DOHH2 (cell line): Measurements from ENCODE around the gene TTC16.
A peak's percentile ranks its signal among the peaks of the same experiment; 100 is the strongest.

Source experiments
- H3F3A ChIP-seq: fragments of 200-600 bp; sonication (generic), shearing (Covaris generic); 2 replicates; pipeline ENCODE4 v1.6.0; 2016; ENCODE audit warnings: antibody characterized with exemption, mild to moderate bottlenecking; ENCODE audit not compliant: control insufficient read depth, insufficient read depth
- H3K27ac ChIP-seq: fragments of 200-600 bp; sonication (generic); 2 replicates; pipeline ENCODE4 v1.5.1; 2014; ENCODE audit warnings: low read depth, mild to moderate bottlenecking, low read length, moderate library complexity
- H3K27me3 ChIP-seq: fragments of 200-600 bp; sonication (generic); 2 replicates; pipeline ENCODE4 v1.6.1; 2014; ENCODE audit warnings: mild to moderate bottlenecking, low read length, mixed read lengths; ENCODE audit not compliant: control insufficient read depth
- H3K36me3 ChIP-seq: fragments of 200-600 bp; sonication (generic); 2 replicates; pipeline ENCODE4 v1.6.1; 2014; ENCODE audit warnings: mild to moderate bottlenecking, low read length, moderate library complexity, mixed read lengths; ENCODE audit not compliant: control insufficient read depth
- H3K4me1 ChIP-seq: fragments of 200-600 bp; sonication (generic); 2 replicates; pipeline ENCODE4 v1.6.1; 2014; ENCODE audit warnings: mild to moderate bottlenecking, low read length, mixed read lengths; ENCODE audit not compliant: control insufficient read depth
- H3K4me2 ChIP-seq: fragments of 200-600 bp; sonication (generic); 2 replicates; pipeline ENCODE4 v1.6.0; 2014; ENCODE audit warnings: mild to moderate bottlenecking, low read length, moderate library complexity
- H3K4me3 ChIP-seq: fragments of 200-600 bp; sonication (generic); 2 replicates; pipeline ENCODE4 v1.5.1; 2014; ENCODE audit warnings: mild to moderate bottlenecking, low read length, mixed read lengths
- H3K79me2 ChIP-seq: fragments of 200-600 bp; sonication (generic); 2 replicates; pipeline ENCODE4 v1.6.1; 2014; ENCODE audit warnings: mild to moderate bottlenecking, low read length, mixed read lengths; ENCODE audit not compliant: control insufficient read depth
- H3K9me2 ChIP-seq: fragments of 200-600 bp; sonication (generic); replicated peaks from 2 replicates; pipeline ENCODE4 v1.6.1; 2014; ENCODE audit warnings: mild to moderate bottlenecking, low read length, mixed read lengths; ENCODE audit not compliant: control insufficient read depth
- H3K9me3 ChIP-seq: fragments of 200-600 bp; sonication (generic); 2 replicates; pipeline ENCODE4 v1.6.1; 2014; ENCODE audit warnings: antibody characterized with exemption, low read length, mixed read lengths; ENCODE audit not compliant: control insufficient read depth, insufficient read depth
- H4K20me1 ChIP-seq: fragments of 200-600 bp; sonication (generic); 2 replicates; pipeline ENCODE4 v1.6.0; 2014; ENCODE audit warnings: low read depth, mild to moderate bottlenecking, antibody characterized with exemption, low read length, moderate library complexity; ENCODE audit not compliant: control insufficient read depth, insufficient read depth
- CTCF ChIP-seq: fragments of 200-600 bp; sonication (generic); IDR thresholded peaks from one replicate; pipeline ENCODE4 v1.5.1; 2014; ENCODE audit warnings: antibody characterized with exemption, mild to moderate bottlenecking, low read depth, low read length; ENCODE audit not compliant: poor library complexity, severe bottlenecking
- EZH2phosphoT487 ChIP-seq: fragments of 200-600 bp; sonication (generic); IDR thresholded peaks from 2 replicates; pipeline ENCODE4 v1.6.1; 2017; ENCODE audit warnings: borderline replicate concordance, mild to moderate bottlenecking, antibody characterized with exemption, low read length, moderate library complexity, mixed read lengths

TTC16 gene

GRCh38 chr9:127694890-127695720 is 20.8 kb upstream of the TTC16 start:
- TF ChIP-seq EZH2phosphoT487 (no peak), CTCF (no peak)
- Histone ChIP-seq H4K20me1 (no peaks in the 10 kb centered on the region), H3K4me1 (peaks cover 6% of the 10 kb centered on the region), H3K4me3 (no peak overlapping the region), H3K79me2 (no peaks in the 10 kb centered on the region), H3F3A (no peaks in the 10 kb centered on the region), H3K27me3 (no peaks in the 10 kb centered on the region), H3K4me2 (no peak overlapping the region), H3K9me2 (no peaks in the 10 kb centered on the region), H3K36me3 (no peaks in the 10 kb centered on the region), H3K27ac (no peak overlapping the region), H3K9me3 (no peaks in the 10 kb centered on the region)

DNA sequence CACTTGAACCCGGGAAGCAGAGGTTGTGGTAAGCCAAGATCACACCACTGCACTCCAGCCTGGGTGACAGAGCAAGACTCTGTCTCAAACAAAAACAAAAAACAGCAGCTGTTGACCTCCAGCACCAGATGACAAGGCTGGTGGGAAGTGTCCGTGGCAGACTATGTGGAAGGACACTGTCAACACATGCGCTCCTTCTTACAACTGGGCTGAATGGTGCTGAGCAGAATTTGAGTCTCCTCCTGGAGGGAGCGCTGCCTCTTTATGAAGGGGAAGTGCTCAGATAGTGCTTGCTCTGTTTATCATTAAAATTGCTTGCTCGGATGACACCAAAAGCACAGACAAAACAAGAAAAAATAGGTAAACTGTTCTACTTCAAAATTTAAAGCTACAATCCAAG is 18.3 kb upstream of the TTC16 start:
- Histone ChIP-seq H3K36me3 (no peaks in the 10 kb centered on the region), H3K27me3 (no peaks in the 10 kb centered on the region), H3K9me3 (no peaks in the 10 kb centered on the region), H3K4me1 (peaks cover 6% of the 10 kb centered on the region), H3K9me2 (no peaks in the 10 kb centered on the region), H3F3A (no peaks in the 10 kb centered on the region), H3K4me3 (no peak overlapping the region), H4K20me1 (no peaks in the 10 kb centered on the region), H3K79me2 (no peaks in the 10 kb centered on the region), H3K27ac (no peak overlapping the region), H3K4me2 (no peak overlapping the region)
- TF ChIP-seq CTCF (no peak), EZH2phosphoT487 (no peak)

DNA sequence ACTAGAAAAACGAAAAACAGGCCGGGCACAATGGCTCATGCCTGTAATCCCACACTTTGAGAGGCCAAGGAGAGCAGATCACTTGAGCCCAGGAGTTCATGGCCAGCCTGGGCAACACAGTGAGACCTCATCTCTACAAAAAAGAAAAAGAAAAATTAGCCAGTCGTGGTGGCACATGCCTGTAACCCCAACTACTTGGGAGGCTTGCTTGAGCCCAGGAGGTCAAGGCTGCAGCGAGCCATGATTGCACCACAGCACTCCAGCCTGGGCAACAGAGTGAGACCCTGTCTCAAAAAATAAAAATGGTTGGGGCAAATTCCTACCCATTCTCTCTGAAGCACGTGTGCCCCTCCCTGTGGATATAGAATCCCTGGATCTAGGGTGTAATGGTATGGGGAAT is 17.5 kb upstream of the TTC16 start:
- H3K36me3 ChIP-seq, result no peaks in the 10 kb centered on the region
- H3K4me3 ChIP-seq, result no peak overlapping the region
- peaks cover 6% of the 10 kb centered on the region for H3K4me1 ChIP-seq
- H3K27ac ChIP-seq, result no peak overlapping the region
- no peaks in the 10 kb centered on the region for H3K9me3 ChIP-seq
- H3K79me2 ChIP-seq, result no peaks in the 10 kb centered on the region
- H3K27me3 ChIP-seq, result no peaks in the 10 kb centered on the region
- H3K4me2 ChIP-seq, result no peak overlapping the region
- no peaks in the 10 kb centered on the region for H4K20me1 ChIP-seq
- no peaks in the 10 kb centered on the region for H3K9me2 ChIP-seq
- TF ChIP-seq EZH2phosphoT487, result no peak
- H3F3A ChIP-seq, result no peaks in the 10 kb centered on the region

DNA sequence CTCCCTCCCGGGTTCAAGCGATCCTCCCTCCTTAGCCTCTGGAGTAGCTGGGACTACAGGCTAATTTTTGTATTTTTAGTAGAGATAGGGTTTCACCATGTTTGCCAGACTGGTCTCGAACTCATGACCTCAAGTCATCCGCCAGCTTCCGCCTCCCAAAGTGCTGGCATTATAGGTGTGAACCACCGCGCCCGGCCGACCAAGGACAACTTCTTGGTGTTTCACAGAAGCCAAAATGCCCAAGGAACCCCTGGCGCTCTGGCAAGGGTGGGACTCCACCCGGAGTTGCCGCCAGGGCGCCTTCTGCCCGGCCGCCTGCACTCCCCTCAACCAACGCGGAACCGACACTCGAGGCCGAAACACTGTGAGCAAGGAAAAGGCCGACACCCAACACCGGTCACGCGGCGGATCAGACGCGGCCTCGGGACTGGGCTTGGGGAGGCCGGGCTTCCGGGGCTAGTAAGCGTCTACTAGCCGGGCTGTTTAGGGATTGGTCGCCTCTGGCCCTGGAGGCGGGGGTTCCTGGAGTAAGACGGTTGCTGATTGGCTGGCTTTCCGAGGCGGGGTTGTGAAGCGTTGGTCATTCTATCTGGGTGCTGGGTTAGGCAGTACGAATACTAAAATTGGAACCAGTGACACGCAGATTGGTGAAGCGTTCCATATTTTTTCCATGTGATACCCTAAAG is 16.8 kb upstream of the TTC16 start:
- Histone ChIP-seq H3K9me2 (no peaks in the 10 kb centered on the region), H3K4me2 (peak overlapping the region; percentile 65), H3K27ac (no peak overlapping the region), H3K4me1 (peaks cover 6% of the 10 kb centered on the region), H3F3A (no peaks in the 10 kb centered on the region), H3K79me2 (no peaks in the 10 kb centered on the region), H4K20me1 (no peaks in the 10 kb centered on the region), H3K4me3 (peak overlapping the region; percentile 67), H3K36me3 (no peaks in the 10 kb centered on the region), H3K9me3 (no peaks in the 10 kb centered on the region), H3K27me3 (no peaks in the 10 kb centered on the region)
- no peak for TF ChIP-seq EZH2phosphoT487
- TF ChIP-seq CTCF, result no peak
